Gastrocnemius medialis (tissue), 4 donors: Measurements from ENCODE around the gene VARS1.

Experiments
- CTCF ChIP-seq, 5 experiments: fragments of 450-650 bp in 3 of 5; fragments of 200-600 bp in 2 of 5; sonication (generic) in 2 of 5; IDR thresholded peaks in 4 of 5; conservative IDR thresholded peaks in 1 of 5; 1 replicate in 4 of 5; 2 replicates in 1 of 5; pipeline ENCODE4 v1.5.1; 2016 to 2019; ENCODE audit warnings: antibody characterized with exemption in 5 of 5, mild to moderate bottlenecking in 3 of 5, moderate library complexity in 3 of 5
- POLR2A ChIP-seq, 2 donors: fragments of 450-650 bp; IDR thresholded peaks; one replicate each; pipeline ENCODE4 v1.6.1; 2017; ENCODE audit warnings: antibody characterized with exemption in 2 of 2, mild to moderate bottlenecking in 2 of 2, moderate library complexity in 2 of 2

GRCh38 chr6:31794866-31795615, 511 bp downstream of the VARS1 start:
- TF ChIP-seq CTCF (IDR thresholded peaks at IDR 0.05 in 4 of 5, conservative IDR thresholded peaks at IDR 0.05 in 1 of 5) (no peak), POLR2A (IDR thresholded peaks at IDR 0.05) (no peak)
